ENCODE measurements around the gene RASSF4. TPM values are rescaled to one million over a fixed set of nuclear protein-coding genes. Genes with fewer than 3 reads are reported as not detected.

RASSF4 gene
- total and polyA plus RNA-seq, 11 donors: 48.3 to 125 (median 78.9) TPM

DNA sequence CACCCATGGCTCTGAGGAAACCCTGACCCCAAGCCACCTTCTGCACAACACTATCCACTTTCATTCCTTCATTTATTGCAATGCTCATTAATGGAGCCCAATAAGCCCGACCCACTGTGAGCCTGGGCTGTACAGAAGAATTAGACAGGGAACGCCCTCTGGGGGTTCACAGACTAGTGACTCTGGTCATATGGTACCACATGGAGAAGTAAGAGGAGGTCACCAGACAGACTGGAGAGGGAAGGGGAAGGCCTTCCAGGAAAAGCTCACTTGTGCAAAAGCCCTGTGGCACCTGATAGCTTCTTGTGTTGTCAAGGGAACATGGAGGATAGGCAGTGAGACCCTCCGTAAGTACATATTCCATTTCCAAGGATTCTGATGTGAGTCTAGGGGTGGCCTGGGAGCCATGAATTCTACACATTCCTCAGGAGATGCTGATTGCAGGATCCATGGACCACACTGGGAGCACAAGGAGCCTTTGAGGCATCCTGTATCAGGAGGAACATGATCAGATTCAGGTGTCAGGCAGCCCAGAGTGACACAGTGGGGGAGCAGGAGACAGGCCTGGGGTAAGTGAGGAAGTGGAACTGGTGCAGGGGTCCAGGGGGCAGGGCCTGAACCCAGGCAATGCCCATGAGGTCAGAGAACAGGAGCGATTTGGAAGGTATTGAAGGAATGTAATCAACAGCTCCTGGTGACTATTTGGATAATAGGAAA is 28.5 kb upstream of the RASSF4 start:
- TF ChIP-seq, protein P1, sequence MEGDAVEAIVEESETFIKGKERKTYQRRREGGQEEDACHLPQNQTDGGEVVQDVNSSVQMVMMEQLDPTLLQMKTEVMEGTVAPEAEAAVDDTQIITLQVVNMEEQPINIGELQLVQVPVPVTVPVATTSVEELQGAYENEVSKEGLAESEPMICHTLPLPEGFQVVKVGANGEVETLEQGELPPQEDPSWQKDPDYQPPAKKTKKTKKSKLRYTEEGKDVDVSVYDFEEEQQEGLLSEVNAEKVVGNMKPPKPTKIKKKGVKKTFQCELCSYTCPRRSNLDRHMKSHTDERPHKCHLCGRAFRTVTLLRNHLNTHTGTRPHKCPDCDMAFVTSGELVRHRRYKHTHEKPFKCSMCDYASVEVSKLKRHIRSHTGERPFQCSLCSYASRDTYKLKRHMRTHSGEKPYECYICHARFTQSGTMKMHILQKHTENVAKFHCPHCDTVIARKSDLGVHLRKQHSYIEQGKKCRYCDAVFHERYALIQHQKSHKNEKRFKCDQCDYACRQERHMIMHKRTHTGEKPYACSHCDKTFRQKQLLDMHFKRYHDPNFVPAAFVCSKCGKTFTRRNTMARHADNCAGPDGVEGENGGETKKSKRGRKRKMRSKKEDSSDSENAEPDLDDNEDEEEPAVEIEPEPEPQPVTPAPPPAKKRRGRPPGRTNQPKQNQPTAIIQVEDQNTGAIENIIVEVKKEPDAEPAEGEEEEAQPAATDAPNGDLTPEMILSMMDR (IDR thresholded peaks at IDR 0.05): no peak
- TF ChIP-seq POLR2A (IDR thresholded peaks at IDR 0.05): no peak
- ATAC-seq: no peak
- peak in 1 of 5 donors; percentile 9 for DNase-seq
- no peak overlapping the region for H3K4me3 ChIP-seq
- H3K27me3 ChIP-seq: no peaks in the 10 kb centered on the region
- no peak overlapping the region for H3K27ac ChIP-seq
- H3K9me3 ChIP-seq: no peaks in the 10 kb centered on the region
- intact Hi-C loops (cut with DNase I): loop anchor here in 3 of 10 donors (5.0 kb wide), 3 partner anchors 41 to 61 kb away; partner anchors contain the start of gene DEPP1 (in 1 of the 3)
- peaks cover 0 to 39% (median 35%) of the 10 kb centered on the region in 12 donors for H3K4me1 ChIP-seq
- no peaks in the 10 kb centered on the region for H3K36me3 ChIP-seq
- 83 to 92% (median 91%) methylated on average over 4 of the region's 4 CpGs for WGBS, 4 donors

- Histone ChIP-seq H3K9me3 (no peaks in the 10 kb centered on the region), H3K4me1 (peaks cover 0 to 46% (median 39%) of the 10 kb centered on the region in 12 donors), H3K36me3 (no peaks in the 10 kb centered on the region), H3K27me3 (no peaks in the 10 kb centered on the region), H3K27ac (no peak overlapping the region), H3K4me3 (no peak overlapping the region)
- intact Hi-C loops (cut with DNase I): loop anchor here (1.0 to 5.0 kb wide), 9 partner anchors 27 to 77 kb away; partner anchors contain the start of genes DEPP1 (in 1 of the 10) and RASSF4 (in 1 of the 10)
- TF ChIP-seq, protein P1 (IDR thresholded peaks at IDR 0.05): no peak
- no peak for TF ChIP-seq POLR2A (IDR thresholded peaks at IDR 0.05)
- DNase-seq (peak in 2 of 5 donors; percentile 15 to 56), ATAC-seq (no peak)
- WGBS, 4 donors: 86 to 92% (median 91%) methylated on average over 7 to 10 of the region's 10 CpGs
These were observed 27.7 kb upstream of the RASSF4 start for GRCh38 chr10:44931621-44932516.

- ATAC-seq (peak; percentile 72 to 92 (median 90)), DNase-seq (peak; percentile 89 to 96 (median 92))
- TF ChIP-seq POLR2A (IDR thresholded peaks at IDR 0.05): no peak
- TF ChIP-seq, protein P1 (IDR thresholded peaks at IDR 0.05): peak; percentile 92 to 99 (median 98)
- Histone ChIP-seq H3K9me3 (no peaks in the 10 kb centered on the region), H3K27ac (peak overlapping the region in 2 of 12 donors; percentile 21 to 31), H3K4me3 (no peak overlapping the region), H3K36me3 (no peaks in the 10 kb centered on the region), H3K27me3 (no peaks in the 10 kb centered on the region), H3K4me1 (peaks cover 0 to 54% (median 39%) of the 10 kb centered on the region in 12 donors)
- 45 to 79% (median 47%) methylated on average over 5 to 10 of the region's 10 CpGs for WGBS, 4 donors
- intact Hi-C loops (cut with DNase I): loop anchor here (1.0 to 5.0 kb wide), 9 partner anchors 26 to 76 kb away; partner anchors contain the start of genes DEPP1 (in 1 of the 10) and RASSF4 (in 1 of the 10)
These were observed 26.8 kb upstream of the RASSF4 start for GRCh38 chr10:44932517-44933450.

Measured in heart left ventricle (tissue), 16 donors.